Middle frontal gyrus (tissue), 1 donor: ENCODE measurements around the gene POTEE.
"Not testable (repeated sequence)": the region's sequence is repeated elsewhere in the genome, so short reads cannot be mapped to it uniquely, and the experiment has no call there.

Source experiments
- DNase-seq: peaks from one replicate; pipeline ENCODE4 v3.0.0-alpha.2; 2015; ENCODE audit warnings: low spot score; ENCODE audit errors: extremely low spot score

Gene POTEE

GRCh38 chr2:131209030-131209772, at the start of gene POTEE:
TSS of gene POTEE (plus strand) at chr2:131209536. CDS start at chr2:131218403, 8,867 bp downstream.
- DNase-seq = not testable (repeated sequence)

GRCh38 chr2:131165562-131165961, 43.8 kb upstream of the POTEE start:
- not testable (repeated sequence) for DNase-seq

GRCh38 chr2:131168538-131168937, 40.8 kb upstream of the POTEE start:
- no peak for DNase-seq

- DNase-seq = not testable (repeated sequence)
Observed at GRCh38 chr2:131178050-131178449, 31.3 kb upstream of the POTEE start.

- not testable (repeated sequence) for DNase-seq
Observed at GRCh38 chr2:131178721-131179418, 30.5 kb upstream of the POTEE start.

- DNase-seq = not testable (repeated sequence)
Observed at GRCh38 chr2:131181451-131181850, 27.9 kb upstream of the POTEE start.

- DNase-seq = not testable (repeated sequence)
Observed at GRCh38 chr2:131193421-131193820, 15.9 kb upstream of the POTEE start.

- DNase-seq = not testable (repeated sequence)
Observed at GRCh38 chr2:131196186-131196585, 13.2 kb upstream of the POTEE start.

GRCh38 chr2:131201098-131201497, 8.2 kb upstream of the POTEE start:
- DNase-seq = no peak

GRCh38 chr2:131207839-131208238, 1.5 kb upstream of the POTEE start:
- not testable (repeated sequence) for DNase-seq

- not testable (repeated sequence) for DNase-seq
Observed at GRCh38 chr2:131209773-131210104, 403 bp downstream of the POTEE start.

- DNase-seq = not testable (repeated sequence)
Observed at GRCh38 chr2:131210434-131211211, 1.3 kb downstream of the POTEE start.

GRCh38 chr2:131217238-131217986, 8.1 kb downstream of the POTEE start:
- DNase-seq = not testable (repeated sequence)

- not testable (repeated sequence) for DNase-seq
Observed at GRCh38 chr2:131235543-131236449, 26.5 kb downstream of the POTEE start.
